B cell (primary cell): ENCODE results near the gene C2orf81. TPM values are rescaled to one million over a fixed set of nuclear protein-coding genes. Genes with fewer than 3 reads are reported as not detected.
A peak's percentile ranks its signal among the peaks of the same experiment; 100 is the strongest.
"Not testable (repeated sequence)": the region's sequence is repeated elsewhere in the genome, so short reads cannot be mapped to it uniquely, and the experiment has no call there.

Experiments used
- ATAC-seq: fragments of 200-7000 bp; cut with Tn5 transposase; one replicate; pipeline ENCODE4 v1.10.0; 2021; ENCODE audit warnings: low read depth, mild to moderate bottlenecking, moderate number of reproducible peaks, moderate library complexity
- CTCF ChIA-PET: fragments of 350-600 bp; sonication (Branson Sonifier 250); formaldehyde crosslinking; loops from one replicate; lab custom pipeline; 2021; ENCODE audit warnings: antibody characterized with exemption, inconsistent platforms; lab: Charles Lee
- POLR2A ChIA-PET: fragments of 350-600 bp; sonication (Branson Sonifier 250); formaldehyde crosslinking; loops from one replicate; lab custom pipeline; 2021; ENCODE audit warnings: antibody characterized with exemption; lab: Charles Lee
- DNase-seq: peaks from one replicate; pipeline ENCODE4 v3.0.0; 2013
- H2AFZ ChIP-seq: 2 replicates; pipeline ENCODE4 v1.6.1; 2012; ENCODE audit warnings: mild to moderate bottlenecking, low read depth, low read length; ENCODE audit not compliant: insufficient read depth, poor library complexity, severe bottlenecking
- H3K27ac ChIP-seq, 2 donors: 1 replicate in 1 of 2; 2 replicates in 1 of 2; pipeline ENCODE4 v1.5.1; 2012 to 2013; ENCODE audit warnings: low read length in 2 of 2, mild to moderate bottlenecking in 2 of 2, moderate library complexity in 1 of 2
- H3K27me3 ChIP-seq, 4 experiments: fragments of 200-600 bp in 1 of 4; sonication (generic) in 1 of 4; replicated peaks in 1 of 4; 1 replicate in 2 of 4; 2 replicates in 2 of 4; pipeline versions ENCODE4 v1.6.1 to v1.7.0; 2013 to 2016; ENCODE audit warnings: low read length in 3 of 4, mild to moderate bottlenecking in 2 of 4, mixed read lengths in 1 of 4, moderate library complexity in 1 of 4; ENCODE audit not compliant: insufficient read depth in 4 of 4, control insufficient read depth in 3 of 4; ENCODE audit errors: control extremely low read depth in 1 of 4
- H3K36me3 ChIP-seq, 2 experiments: replicated peaks in 1 of 2; 1 replicate in 1 of 2; 2 replicates in 1 of 2; pipeline versions ENCODE4 v1.6.1 to v1.7.1; 2013; ENCODE audit warnings: low read length in 1 of 2; ENCODE audit not compliant: insufficient read depth in 2 of 2, control insufficient read depth in 1 of 2; ENCODE audit errors: control extremely low read depth in 1 of 2, extremely low read depth in 1 of 2
- H3K4me1 ChIP-seq, 2 donors: fragments of 200-600 bp in 1 of 2; sonication (generic) in 1 of 2; 1 replicate in 1 of 2; 2 replicates in 1 of 2; pipeline versions ENCODE4 v1.5.1 to v1.6.1; 2013 to 2017; ENCODE audit warnings: low read length in 2 of 2; ENCODE audit not compliant: control insufficient read depth in 2 of 2, insufficient read depth in 2 of 2
- H3K4me2 ChIP-seq: replicated peaks from 2 replicates; pipeline ENCODE3; 2012; ENCODE audit warnings: mild to moderate bottlenecking, low read depth, low read length; ENCODE audit not compliant: poor library complexity, severe bottlenecking
- H3K4me3 ChIP-seq, 5 experiments: fragments of 200-600 bp in 1 of 5; sonication (generic) in 1 of 5; 1 replicate in 3 of 5; 2 replicates in 2 of 5; pipeline versions ENCODE4 v1.5.1 to v1.7.0; 2011 to 2016; ENCODE audit warnings: low read length in 4 of 5, mild to moderate bottlenecking in 4 of 5, low read depth in 2 of 5, control low read depth in 1 of 5, moderate library complexity in 1 of 5; ENCODE audit not compliant: insufficient read depth in 1 of 5; ENCODE audit errors: control extremely low read depth in 1 of 5, extremely low read depth in 1 of 5
- H3K79me2 ChIP-seq: fragments of 200-600 bp; sonication (generic); one replicate; pipeline ENCODE4 v1.6.0; 2016; ENCODE audit warnings: low read length; ENCODE audit not compliant: control insufficient read depth, insufficient read depth
- H3K9ac ChIP-seq: fragments of 200-600 bp; sonication (generic); 2 replicates; pipeline ENCODE4 v1.6.1; 2017; ENCODE audit warnings: mild to moderate bottlenecking, low read length, moderate library complexity
- H3K9me3 ChIP-seq, 3 donors: one replicate each; pipeline versions ENCODE4 v1.6.1 to v1.7.1; 2013; ENCODE audit warnings: low read length in 2 of 3; ENCODE audit not compliant: control insufficient read depth in 2 of 3, insufficient read depth in 1 of 3; ENCODE audit errors: control extremely low read depth in 1 of 3
- H4K20me1 ChIP-seq: 2 replicates; pipeline ENCODE4 v1.6.0; 2012; ENCODE audit warnings: mild to moderate bottlenecking, low read length; ENCODE audit not compliant: insufficient read depth, control insufficient read depth, poor library complexity, severe bottlenecking
- H3K27ac Mint-ChIP-seq: one replicate; pipeline ENCODE4 v1.8.0; 2021; ENCODE audit warnings: mixed read lengths
- H3K27me3 Mint-ChIP-seq: one replicate; pipeline ENCODE4 v1.8.0; 2021; ENCODE audit warnings: mixed read lengths
- H3K4me1 Mint-ChIP-seq: one replicate; pipeline ENCODE4 v1.8.0; 2021; ENCODE audit warnings: mixed read lengths
- H3K4me3 Mint-ChIP-seq: one replicate; pipeline ENCODE4 v1.8.0; 2021; ENCODE audit warnings: mixed read lengths
- H3K9me3 Mint-ChIP-seq: one replicate; pipeline ENCODE4 v1.8.0; 2022; ENCODE audit warnings: mixed read lengths; ENCODE audit not compliant: insufficient read depth
- CTCF ChIP-seq: fragments of 200-600 bp; IDR thresholded peaks from one replicate; pipeline ENCODE4 v1.8.0; 2022; ENCODE audit warnings: antibody characterized with exemption, mild to moderate bottlenecking
- EZH2 ChIP-seq: IDR thresholded peaks from 2 replicates; pipeline ENCODE4 v1.6.1; 2012; ENCODE audit warnings: borderline replicate concordance, low read depth, mild to moderate bottlenecking, moderate library complexity, low read length; ENCODE audit not compliant: insufficient read depth, poor library complexity, severe bottlenecking
- WGBS: methylation state at CpG from one replicate; pipeline ENCODE4 v1.1.5; 2013; ENCODE audit warnings: missing lambda C conversion rate; ENCODE audit not compliant: insufficient coverage; 5-methylcytosine and 5-hydroxymethylcytosine counted together
- intact Hi-C: fragments of 100-400 bp; cut with micrococcal nuclease; formaldehyde crosslinking; loops from one replicate; pipeline ENCODE4 v1.10.0; 2022
- polyA plus RNA-seq: library from polyadenylated mRNA; depleted of rRNA; stranded (reverse); fragments of >200 nt; gene quantifications from 2 replicates; pipeline ENCODE4 v1.2.3, GENCODE V29; 2012
- total RNA-seq, 2 donors: library from RNA; stranded (reverse); fragments of 120-200 nt in 1 of 2; gene quantifications; 1 replicate in 1 of 2; 2 replicates in 1 of 2; pipeline versions ENCODE4 v1.2.3 to v1.2.4, GENCODE V29; 2013 to 2022

The C2orf81 gene
- total and polyA plus RNA-seq, 2 donors (not counting 1 experiment from before 2014, with no cell fraction given): 5.4 to 8.6 TPM

- no peak for ATAC-seq
- H3K9me3 ChIP-seq: peaks cover 0 to 9% (median 0%) of the 10 kb centered on the region in 3 donors
- no peak overlapping the region for H3K4me3 ChIP-seq
- no peak overlapping the region for H2AFZ ChIP-seq
- no peaks in the 10 kb centered on the region for H4K20me1 ChIP-seq
- Mint-ChIP-seq H3K27ac (no peak overlapping the region), H3K4me3 (no peak overlapping the region), H3K9me3 (no peaks in the 10 kb centered on the region), H3K4me1 (peaks cover 18% of the 10 kb centered on the region), H3K27me3 (peaks cover 19% of the 10 kb centered on the region)
- H3K4me1 ChIP-seq: peaks cover 25 to 29% of the 10 kb centered on the region in 2 donors
- H3K9ac ChIP-seq: no peak overlapping the region
- CTCF ChIA-PET: no interaction called here
- peaks cover 0 to 41% (median 13%) of the 10 kb centered on the region in 4 experiments for H3K27me3 ChIP-seq
- TF ChIP-seq CTCF (no peak), EZH2 (no peak)
- intact Hi-C loops: no loop called here
- DNase-seq: no peak
- POLR2A ChIA-PET: interaction anchor here (1.3 kb wide), 1 partner anchor 10 kb away, joined by 3 read pairs; no protein-coding TSS in a partner anchor
- no peak overlapping the region for H3K4me2 ChIP-seq
- no peak overlapping the region for H3K27ac ChIP-seq
- WGBS: 10% methylated on average over 3 of the region's 5 CpGs
- no peaks in the 10 kb centered on the region for H3K79me2 ChIP-seq
- no peaks in the 10 kb centered on the region for H3K36me3 ChIP-seq
Observed at GRCh38 chr2:74444498-74445318, 23.3 kb upstream of the C2orf81 start.

GRCh38 chr2:74442483-74443297, 21.3 kb upstream of the C2orf81 start:
- DNase-seq, ATAC-seq, H3K79me2 ChIP-seq, H3K27ac Mint-ChIP-seq, intact Hi-C loops, H3K36me3 ChIP-seq, H3K9me3 Mint-ChIP-seq, H4K20me1 ChIP-seq, H3K27ac ChIP-seq, H3K9me3 ChIP-seq: not testable (repeated sequence)
- ChIA-PET POLR2A (interaction anchor here (1.3 kb wide), 1 partner anchor 40 kb away, joined by 3 read pairs; the partner anchor contains the start of genes CCDC142 and TTC31), CTCF (interaction anchor here (1.0 to 1.8 kb wide), 3 partner anchors 12 to 58 kb away, joined by 3 to 4 read pairs (median 4); partner anchors contain the start of gene TTC31)
- Histone ChIP-seq H2AFZ (peak overlapping the region; percentile 81), H3K4me3 (peak overlapping the region in 1 of 5 experiments; percentile 60), H3K9ac (peak overlapping the region; percentile 57), H3K4me1 (peaks cover 29 to 36% of the 10 kb centered on the region in 2 donors), H3K4me2 (peak overlapping the region; percentile 95), H3K27me3 (peaks cover 0 to 43% (median 13%) of the 10 kb centered on the region in 4 experiments)
- Mint-ChIP-seq H3K4me1 (peaks cover 34% of the 10 kb centered on the region), H3K4me3 (peak overlapping the region; percentile 83), H3K27me3 (peaks cover 19% of the 10 kb centered on the region)
- 96% methylated on average over 6 of the region's 16 CpGs for WGBS
